D721Med (cell line): ENCODE data around the gene ATXN7L1.

Experiments used
- DNase-seq: peaks from one replicate; pipeline ENCODE4 v3.0.0; 2011; ENCODE audit warnings: low spot score; ENCODE audit not compliant: insufficient read length
- FAIRE-seq: peaks from 2 replicates; lab custom pipeline; 2011; peaks lifted over from hg19 to GRCh38; lab: Jason Lieb, UNC
- TF ChIP-seq, protein P1 (sequence below): IDR thresholded peaks from 2 replicates; pipeline ENCODE4 v1.5.1; 2012; ENCODE audit warnings: mild to moderate bottlenecking, control low read depth; ENCODE audit not compliant: insufficient read depth; ENCODE audit errors: missing control alignments

ATXN7L1 gene

DNA sequence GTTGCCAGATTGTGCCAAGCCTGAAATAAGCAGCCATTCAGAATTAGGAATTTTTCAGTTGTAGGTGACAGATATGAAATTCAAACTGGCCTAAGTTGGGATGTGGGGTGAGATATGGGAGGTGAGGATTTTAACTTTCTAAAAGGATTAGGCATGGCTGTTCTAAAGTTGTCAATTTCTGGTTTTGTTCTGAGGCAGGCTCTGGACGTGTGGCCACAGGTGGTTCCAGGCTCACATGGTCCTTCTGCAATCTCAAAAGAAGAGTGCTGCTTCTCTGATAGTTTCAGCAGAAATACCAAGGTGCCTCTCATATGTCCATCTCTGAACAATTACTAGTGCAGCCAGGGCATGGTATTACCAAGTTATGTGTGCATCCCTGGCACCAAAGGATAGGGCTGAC lies 316.5 kb downstream of the ATXN7L1 start:
- DNase-seq (no peak), FAIRE-seq (no peak)
- TF ChIP-seq, protein P1, sequence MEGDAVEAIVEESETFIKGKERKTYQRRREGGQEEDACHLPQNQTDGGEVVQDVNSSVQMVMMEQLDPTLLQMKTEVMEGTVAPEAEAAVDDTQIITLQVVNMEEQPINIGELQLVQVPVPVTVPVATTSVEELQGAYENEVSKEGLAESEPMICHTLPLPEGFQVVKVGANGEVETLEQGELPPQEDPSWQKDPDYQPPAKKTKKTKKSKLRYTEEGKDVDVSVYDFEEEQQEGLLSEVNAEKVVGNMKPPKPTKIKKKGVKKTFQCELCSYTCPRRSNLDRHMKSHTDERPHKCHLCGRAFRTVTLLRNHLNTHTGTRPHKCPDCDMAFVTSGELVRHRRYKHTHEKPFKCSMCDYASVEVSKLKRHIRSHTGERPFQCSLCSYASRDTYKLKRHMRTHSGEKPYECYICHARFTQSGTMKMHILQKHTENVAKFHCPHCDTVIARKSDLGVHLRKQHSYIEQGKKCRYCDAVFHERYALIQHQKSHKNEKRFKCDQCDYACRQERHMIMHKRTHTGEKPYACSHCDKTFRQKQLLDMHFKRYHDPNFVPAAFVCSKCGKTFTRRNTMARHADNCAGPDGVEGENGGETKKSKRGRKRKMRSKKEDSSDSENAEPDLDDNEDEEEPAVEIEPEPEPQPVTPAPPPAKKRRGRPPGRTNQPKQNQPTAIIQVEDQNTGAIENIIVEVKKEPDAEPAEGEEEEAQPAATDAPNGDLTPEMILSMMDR, result no peak
